GM12878 (cell line): Measurements from ENCODE around the gene ANKRD11.

Source experiments
- BCL3 ChIP-seq: IDR thresholded peaks from 2 replicates; pipeline ENCODE4 v1.6.1; 2011; ENCODE audit warnings: borderline replicate concordance, low read depth, mild to moderate bottlenecking, moderate library complexity, low read length; ENCODE audit not compliant: insufficient read depth, poor library complexity, severe bottlenecking
- CEBPB ChIP-seq, 2 experiments: fragments of 150-350 bp in 1 of 2; IDR thresholded peaks; 2 replicates each; pipeline ENCODE4 v1.6.1; 2012 to 2014; ENCODE audit warnings: low read depth in 2 of 2, low read length in 2 of 2, borderline replicate concordance in 1 of 2, inconsistent platforms in 1 of 2
- CTCF ChIP-seq, 3 experiments: IDR thresholded peaks in 2 of 3; conservative IDR thresholded peaks in 1 of 3; 2 replicates each; pipeline ENCODE4 v1.5.1; 2011; ENCODE audit warnings: low read depth in 3 of 3, low read length in 3 of 3, mild to moderate bottlenecking in 3 of 3, control low read depth in 2 of 3, moderate library complexity in 2 of 3, inconsistent platforms in 1 of 3, mixed read lengths in 1 of 3; ENCODE audit not compliant: control insufficient read depth in 2 of 3, insufficient read depth in 1 of 3; ENCODE audit errors: extremely low read depth in 1 of 3
- EP300 ChIP-seq, 2 experiments: fragments of 150-350 bp in 1 of 2; IDR thresholded peaks; 2 replicates each; pipeline ENCODE4 v1.6.1; 2011 to 2012; ENCODE audit warnings: low read depth in 2 of 2, low read length in 2 of 2, borderline replicate concordance in 1 of 2, improper control_type of control experiment in 1 of 2, inconsistent platforms in 1 of 2; ENCODE audit not compliant: control insufficient read depth in 1 of 2
- EZH2 ChIP-seq: IDR thresholded peaks from 2 replicates; pipeline ENCODE4 v1.6.1; 2012; ENCODE audit warnings: low read depth, mild to moderate bottlenecking, control low read depth, inconsistent platforms, low read length, borderline replicate concordance; ENCODE audit not compliant: control insufficient read depth
- IRF3 ChIP-seq: fragments of 450-650 bp; IDR thresholded peaks from 2 replicates; pipeline ENCODE4 v1.6.1; 2014; ENCODE audit warnings: mild to moderate bottlenecking
- MLLT1 ChIP-seq: fragments of 450-650 bp; IDR thresholded peaks from 2 replicates; pipeline ENCODE4 v1.6.1; 2016; ENCODE audit warnings: mild to moderate bottlenecking
- POLR2A ChIP-seq: IDR thresholded peaks from 2 replicates; pipeline ENCODE4 v1.6.1; 2011; ENCODE audit warnings: low read depth, mild to moderate bottlenecking, low read length
- POLR2AphosphoS5 ChIP-seq: IDR thresholded peaks from 2 replicates; pipeline ENCODE4 v1.6.1; 2011; ENCODE audit warnings: mild to moderate bottlenecking, low read length, inconsistent platforms
- RELB ChIP-seq: fragments of 450-650 bp; IDR thresholded peaks from 2 replicates; pipeline ENCODE4 v1.6.1; 2017; ENCODE audit warnings: low read depth, mild to moderate bottlenecking, moderate library complexity
- RFX5 ChIP-seq: IDR thresholded peaks from 2 replicates; pipeline ENCODE4 v1.6.1; 2011; ENCODE audit warnings: low read depth, low read length, improper control_type of control experiment
- SREBF1 ChIP-seq: IDR thresholded peaks from 2 replicates; pipeline ENCODE4 v1.6.1; 2012; ENCODE audit warnings: mild to moderate bottlenecking, low read length
- TAF1 ChIP-seq: IDR thresholded peaks from 2 replicates; pipeline ENCODE4 v1.6.1; 2011; ENCODE audit warnings: mild to moderate bottlenecking, low read depth, low read length, borderline replicate concordance

- no peak for TF ChIP-seq POLR2A
- TF ChIP-seq POLR2AphosphoS5: no peak
- no peak for TF ChIP-seq CTCF (IDR thresholded peaks at IDR 0.05 in 2 of 3, conservative IDR thresholded peaks at IDR 0.05 in 1 of 3; ENCODE audit: control insufficient read depth in 2 of 3, extremely low read depth in 1 of 3, insufficient read depth in 1 of 3, low read depth in 3 of 3, low read length in 3 of 3)
- no peak for TF ChIP-seq RFX5
- TF ChIP-seq EP300 (IDR thresholded peaks at IDR 0.05; ENCODE audit: borderline replicate concordance in 1 of 2, control insufficient read depth in 1 of 2, low read depth in 2 of 2, low read length in 2 of 2): no peak
- no peak for TF ChIP-seq IRF3
- no peak for TF ChIP-seq SREBF1
- no peak for TF ChIP-seq MLLT1
- TF ChIP-seq EZH2: no peak
- no peak for TF ChIP-seq TAF1
- no peak for TF ChIP-seq BCL3
- no peak for TF ChIP-seq CEBPB (IDR thresholded peaks at IDR 0.05; ENCODE audit: borderline replicate concordance in 1 of 2, low read depth in 2 of 2, low read length in 2 of 2)
- no peak for TF ChIP-seq RELB
Measured at GRCh38 chr16:89418352-89418751, 72.0 kb downstream of the ANKRD11 start.
